ENCODE results near the gene AKAP13.

- TF ChIP-seq CTCF (conservative IDR thresholded peaks at IDR 0.05; ENCODE audit: low read depth, low read length), result no peak
- TF ChIP-seq EZH2 (IDR thresholded peaks at IDR 0.05; ENCODE audit: borderline replicate concordance, low read depth, low read length, poor library complexity, severe bottlenecking), result no peak
Measured at GRCh38 chr15:85402195-85402881, 21.9 kb downstream of the AKAP13 start.

Measured in A673 (cell line).